Measurements from ENCODE around the gene MAU2. TPM values are rescaled to one million over a fixed set of nuclear protein-coding genes. Genes with fewer than 3 reads are reported as not detected.

Gene MAU2
- total and polyA plus RNA-seq, 2 of the 8 experiments (the other 6 are each of a cell fraction or from before 2014, with no cell fraction given): 32.0 to 40.8 TPM

DNA sequence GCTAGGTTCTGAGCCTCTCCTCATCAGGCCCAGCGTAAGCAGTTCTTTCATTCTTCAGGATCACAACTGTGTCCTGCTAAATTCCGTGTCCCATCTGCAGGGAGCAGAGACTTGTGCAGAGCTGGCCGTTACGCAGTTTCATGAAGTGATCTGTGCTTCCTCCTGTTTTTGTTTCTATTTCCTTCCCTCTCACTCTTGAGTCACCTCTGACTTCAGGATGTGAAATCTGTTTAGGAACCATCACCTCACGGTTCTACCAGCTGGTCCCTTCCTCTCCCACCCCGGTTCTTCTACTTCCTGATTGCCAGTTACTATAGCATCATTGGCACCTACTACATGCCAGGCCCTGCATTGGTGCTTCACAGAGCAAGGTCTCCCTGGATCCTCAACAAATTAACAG lies 8.5 kb downstream of the MAU2 start:
- no peaks in the 10 kb centered on the region for H3K4me1 ChIP-seq (replicated peaks in 1 of 4; ENCODE audit: control insufficient read depth in 3 of 4, insufficient read depth in 4 of 4, low read length in 3 of 4)
- no peak overlapping the region for H2BK15ac ChIP-seq (ENCODE audit: low read length)
- peaks cover 3 to 38% (median 13%) of the 10 kb centered on the region in 4 experiments; a peak in 6 of 8 replicates for H3K36me3 ChIP-seq (ENCODE audit: control insufficient read depth in 2 of 4, insufficient read depth in 4 of 4, low read length in 3 of 4)
- H4K91ac ChIP-seq (replicated peaks; ENCODE audit: insufficient read length, low read length): no peak overlapping the region
- POLR2A ChIA-PET (ENCODE audit: partially characterized antibody): interaction anchor here (1.5 kb wide), 2 partner anchors 8 to 76 kb away, joined by 3 to 7 read pairs; partner anchors contain the start of genes GATAD2A, MAU2 and SUGP1
- H4K20me1 ChIP-seq (replicated peaks in 1 of 2; ENCODE audit: control insufficient read depth in 1 of 2, insufficient read depth in 2 of 2, low read length in 2 of 2): peaks cover 11 to 21% of the 10 kb centered on the region in 2 experiments
- H2BK5ac ChIP-seq (ENCODE audit: low read depth, low read length): no peak overlapping the region
- H3K23ac ChIP-seq (ENCODE audit: insufficient read length): no peak overlapping the region
- no peak overlapping the region for H4K5ac ChIP-seq (ENCODE audit: insufficient read length, low read depth, low read length)
- no peak overlapping the region for H3K4ac ChIP-seq (replicated peaks; ENCODE audit: insufficient read length, low read depth, low read length)
- no peak for TF ChIP-seq JUND (IDR thresholded peaks at IDR 0.05; ENCODE audit: low read length)
- no peak for TF ChIP-seq SUZ12 (IDR thresholded peaks at IDR 0.05; ENCODE audit: low read length)
- no peak for TF ChIP-seq BRCA1 (IDR thresholded peaks at IDR 0.05; ENCODE audit: low read depth, low read length)
- TF ChIP-seq CHD2 (IDR thresholded peaks at IDR 0.05; ENCODE audit: low read length): no peak
- TF ChIP-seq POLR2A (IDR thresholded peaks at IDR 0.05; ENCODE audit: control extremely low read depth in 1 of 2, low read depth in 2 of 2, low read length in 2 of 2): no peak
- TF ChIP-seq, protein P1, sequence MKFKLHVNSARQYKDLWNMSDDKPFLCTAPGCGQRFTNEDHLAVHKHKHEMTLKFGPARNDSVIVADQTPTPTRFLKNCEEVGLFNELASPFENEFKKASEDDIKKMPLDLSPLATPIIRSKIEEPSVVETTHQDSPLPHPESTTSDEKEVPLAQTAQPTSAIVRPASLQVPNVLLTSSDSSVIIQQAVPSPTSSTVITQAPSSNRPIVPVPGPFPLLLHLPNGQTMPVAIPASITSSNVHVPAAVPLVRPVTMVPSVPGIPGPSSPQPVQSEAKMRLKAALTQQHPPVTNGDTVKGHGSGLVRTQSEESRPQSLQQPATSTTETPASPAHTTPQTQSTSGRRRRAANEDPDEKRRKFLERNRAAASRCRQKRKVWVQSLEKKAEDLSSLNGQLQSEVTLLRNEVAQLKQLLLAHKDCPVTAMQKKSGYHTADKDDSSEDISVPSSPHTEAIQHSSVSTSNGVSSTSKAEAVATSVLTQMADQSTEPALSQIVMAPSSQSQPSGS (IDR thresholded peaks at IDR 0.05; ENCODE audit: low read length): no peak
- TF ChIP-seq, protein P2, sequence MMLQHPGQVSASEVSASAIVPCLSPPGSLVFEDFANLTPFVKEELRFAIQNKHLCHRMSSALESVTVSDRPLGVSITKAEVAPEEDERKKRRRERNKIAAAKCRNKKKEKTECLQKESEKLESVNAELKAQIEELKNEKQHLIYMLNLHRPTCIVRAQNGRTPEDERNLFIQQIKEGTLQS (IDR thresholded peaks at IDR 0.05; ENCODE audit: insufficient read depth, low read depth, low read length): no peak
- TF ChIP-seq, protein P3, sequence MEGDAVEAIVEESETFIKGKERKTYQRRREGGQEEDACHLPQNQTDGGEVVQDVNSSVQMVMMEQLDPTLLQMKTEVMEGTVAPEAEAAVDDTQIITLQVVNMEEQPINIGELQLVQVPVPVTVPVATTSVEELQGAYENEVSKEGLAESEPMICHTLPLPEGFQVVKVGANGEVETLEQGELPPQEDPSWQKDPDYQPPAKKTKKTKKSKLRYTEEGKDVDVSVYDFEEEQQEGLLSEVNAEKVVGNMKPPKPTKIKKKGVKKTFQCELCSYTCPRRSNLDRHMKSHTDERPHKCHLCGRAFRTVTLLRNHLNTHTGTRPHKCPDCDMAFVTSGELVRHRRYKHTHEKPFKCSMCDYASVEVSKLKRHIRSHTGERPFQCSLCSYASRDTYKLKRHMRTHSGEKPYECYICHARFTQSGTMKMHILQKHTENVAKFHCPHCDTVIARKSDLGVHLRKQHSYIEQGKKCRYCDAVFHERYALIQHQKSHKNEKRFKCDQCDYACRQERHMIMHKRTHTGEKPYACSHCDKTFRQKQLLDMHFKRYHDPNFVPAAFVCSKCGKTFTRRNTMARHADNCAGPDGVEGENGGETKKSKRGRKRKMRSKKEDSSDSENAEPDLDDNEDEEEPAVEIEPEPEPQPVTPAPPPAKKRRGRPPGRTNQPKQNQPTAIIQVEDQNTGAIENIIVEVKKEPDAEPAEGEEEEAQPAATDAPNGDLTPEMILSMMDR (IDR thresholded peaks at IDR 0.05; ENCODE audit: control extremely low read depth in 1 of 3, insufficient read depth in 1 of 3, low read depth in 1 of 3, low read length in 3 of 3): no peak
- TF ChIP-seq CBX8 (IDR thresholded peaks at IDR 0.05; ENCODE audit: borderline replicate concordance, low read depth, low read length): no peak
- peaks cover 12% of the 10 kb centered on the region for H3K79me1 ChIP-seq (ENCODE audit: low read depth, low read length)
- H2BK20ac ChIP-seq (ENCODE audit: low read length): no peak overlapping the region
- DNase-seq (ENCODE audit: low read depth in 1 of 2, low spot score in 2 of 2): no peak
- no peak overlapping the region for H2AFZ ChIP-seq (ENCODE audit: low read length)
- H2BK12ac ChIP-seq (ENCODE audit: low read depth, low read length): no peak overlapping the region
- H3K23me2 ChIP-seq (ENCODE audit: low read depth, low read length): no peaks in the 10 kb centered on the region
- no peak overlapping the region for H3K27ac ChIP-seq (ENCODE audit: low read depth, low read length)
- no peak for FAIRE-seq
- H2AK5ac ChIP-seq (ENCODE audit: low read depth, low read length): no peak overlapping the region
- no peak overlapping the region for H3K9ac ChIP-seq (replicated peaks in 1 of 4; ENCODE audit: extremely low read depth in 1 of 4, low read depth in 3 of 4, low read length in 3 of 4)
- H3K79me2 ChIP-seq (ENCODE audit: control insufficient read depth in 1 of 2, insufficient read depth in 2 of 2, low read length in 2 of 2): peaks cover 0 to 23% of the 10 kb centered on the region in 2 experiments; a peak in 2 of 4 replicates
- H2BK120ac ChIP-seq (replicated peaks; ENCODE audit: low read depth, low read length): no peak overlapping the region
- H3K27me3 ChIP-seq (replicated peaks in 1 of 4; ENCODE audit: control insufficient read depth in 3 of 4, extremely low read depth in 1 of 4, insufficient read depth in 3 of 4, low read length in 3 of 4): no peaks in the 10 kb centered on the region
- H3K9me3 ChIP-seq (ENCODE audit: insufficient read depth in 2 of 2, low read depth in 1 of 2, low read length in 1 of 2): no peaks in the 10 kb centered on the region
- H3K18ac ChIP-seq (ENCODE audit: extremely low read depth, low read length): no peak overlapping the region
- WGBS, 2 experiments (ENCODE audit: extremely low coverage in 1 of 2, insufficient coverage in 1 of 2, insufficient read length in 1 of 2, insufficient replicate concordance in 2 of 2, low coverage in 1 of 2, low lambda C conversion rate in 2 of 2, missing lambda C conversion rate in 1 of 2): 71% methylated on average over 6 of the region's 6 CpGs; no CpG with 5 or more reads in 1 of the 2 experiments
- H4K8ac ChIP-seq (ENCODE audit: extremely low read depth, insufficient read depth, low read length): no peak overlapping the region
- H3K56ac ChIP-seq (replicated peaks; ENCODE audit: insufficient read length, low read depth, low read length): no peak overlapping the region
- CTCF ChIA-PET (ENCODE audit: partially characterized antibody): interaction anchor here (0.7 to 9.0 kb wide), 2 partner anchors 14 to 162 kb away, joined by 3 to 56 read pairs; no protein-coding TSS in a partner anchor
- no peak overlapping the region for H3K4me2 ChIP-seq (ENCODE audit: insufficient read depth in 1 of 2, low read depth in 2 of 2, low read length in 2 of 2)
- no peak overlapping the region for H3K4me3 ChIP-seq (ENCODE audit: extremely low read depth in 1 of 4, insufficient read depth in 2 of 4, low read depth in 3 of 4, low read length in 4 of 4)
- H3K14ac ChIP-seq (ENCODE audit: insufficient read length): no peak overlapping the region
